Measurements from ENCODE around the gene CTNNA1. TPM values are rescaled to one million over a fixed set of nuclear protein-coding genes. Genes with fewer than 3 reads are reported as not detected.

The CTNNA1 gene
- polyA plus RNA-seq, 4 donors: 301 to 428 (median 405) TPM

DNA sequence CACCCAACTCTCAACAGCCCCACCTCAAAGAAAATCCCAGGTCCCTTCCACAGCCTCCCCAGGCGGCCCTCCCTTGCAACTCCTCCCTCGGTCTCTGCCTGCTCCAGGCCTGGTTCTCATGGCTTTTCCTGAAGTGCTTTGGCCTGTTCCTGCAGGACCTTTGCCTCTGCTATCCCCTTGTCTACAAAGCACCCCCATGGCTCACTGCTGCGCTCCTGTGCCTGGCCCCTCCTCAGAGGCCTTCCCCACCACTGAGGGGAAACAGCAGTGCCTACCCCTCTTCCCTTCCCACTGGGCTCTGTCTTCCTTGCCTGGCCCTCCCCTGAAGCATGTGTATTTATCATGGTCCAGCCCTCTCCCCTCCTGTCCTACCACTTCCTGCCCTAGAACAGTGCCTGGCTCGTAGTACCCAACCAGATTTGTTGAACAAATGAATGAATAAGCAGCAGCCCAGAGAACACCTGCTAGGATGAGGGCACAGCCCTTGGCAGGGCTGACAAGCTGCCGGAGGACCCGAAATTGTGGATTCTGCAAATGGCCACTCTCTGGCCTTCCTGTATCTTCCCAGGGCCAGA, 190.5 kb downstream of the CTNNA1 start:
- DNase-seq (ENCODE audit: low read depth in 4 of 4, low spot score in 3 of 4): no peak

GRCh38 chr5:138944527-138945322, 191.5 kb downstream of the CTNNA1 start:
- DNase-seq (ENCODE audit: low read depth in 4 of 4, low spot score in 3 of 4): peak in 2 of 4 donors; percentile 55 to 69

- no peak for DNase-seq (ENCODE audit: low read depth in 4 of 4, low spot score in 3 of 4)
Observed at GRCh38 chr5:138945421-138946240, 192.4 kb downstream of the CTNNA1 start.

DNA sequence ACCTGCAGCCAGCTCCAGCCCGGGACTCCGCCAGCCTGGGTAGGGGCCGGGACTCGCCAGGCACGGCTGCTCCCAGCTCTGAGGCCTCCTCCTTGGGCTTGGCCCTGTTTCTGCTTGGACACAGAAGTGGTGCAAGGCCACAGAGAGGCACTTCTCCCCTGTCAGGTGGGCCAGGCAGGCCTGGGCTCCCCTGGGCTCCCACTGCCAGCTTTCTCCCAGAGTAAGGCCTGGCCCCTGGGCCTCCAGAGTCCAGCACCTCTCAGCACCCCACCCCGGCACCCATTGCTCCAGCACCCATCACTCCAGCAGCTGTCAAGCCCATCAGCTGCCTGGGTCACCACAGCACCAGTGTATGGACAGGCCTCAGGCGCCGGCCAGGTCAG, 193.0 kb downstream of the CTNNA1 start:
- no peak for DNase-seq (ENCODE audit: low read depth in 4 of 4, low spot score in 3 of 4)

DNA sequence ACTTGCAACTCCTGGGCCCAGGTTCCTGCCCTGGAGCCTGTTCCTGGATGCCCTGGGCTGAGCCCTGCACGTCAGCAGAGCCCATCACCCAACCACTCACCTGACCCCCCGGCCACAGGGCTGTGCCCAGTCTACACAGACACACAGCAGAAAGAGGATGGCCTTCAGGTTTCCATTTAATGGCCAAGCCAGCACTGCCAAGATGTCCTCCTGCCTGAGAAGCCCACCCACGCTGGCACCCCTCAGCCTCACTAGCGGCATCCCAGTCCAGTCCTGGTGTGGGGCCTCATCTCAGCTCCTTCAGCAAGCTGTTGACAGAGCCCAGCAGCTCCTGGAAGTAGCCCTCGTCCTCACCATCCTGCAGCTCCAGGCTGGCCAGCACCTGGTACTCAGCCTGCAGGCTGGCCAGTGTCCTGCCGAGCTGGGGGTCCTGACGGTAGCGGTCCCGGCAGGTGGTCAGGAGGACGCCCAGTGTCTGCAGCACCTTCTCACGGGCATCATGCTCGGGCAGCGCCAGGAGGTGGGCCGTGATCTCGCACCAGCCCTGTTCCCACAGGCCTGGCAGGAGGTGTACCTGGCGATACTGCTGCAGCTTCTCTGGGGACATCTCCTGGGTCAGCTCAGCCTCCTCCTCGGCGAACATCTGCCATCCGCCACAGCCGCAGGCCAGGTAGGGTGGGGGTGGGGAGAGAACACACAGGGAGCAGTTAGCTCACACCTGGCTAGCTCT, 193.8 kb downstream of the CTNNA1 start:
- no peak for DNase-seq (ENCODE audit: low read depth in 4 of 4, low spot score in 3 of 4)

DNA sequence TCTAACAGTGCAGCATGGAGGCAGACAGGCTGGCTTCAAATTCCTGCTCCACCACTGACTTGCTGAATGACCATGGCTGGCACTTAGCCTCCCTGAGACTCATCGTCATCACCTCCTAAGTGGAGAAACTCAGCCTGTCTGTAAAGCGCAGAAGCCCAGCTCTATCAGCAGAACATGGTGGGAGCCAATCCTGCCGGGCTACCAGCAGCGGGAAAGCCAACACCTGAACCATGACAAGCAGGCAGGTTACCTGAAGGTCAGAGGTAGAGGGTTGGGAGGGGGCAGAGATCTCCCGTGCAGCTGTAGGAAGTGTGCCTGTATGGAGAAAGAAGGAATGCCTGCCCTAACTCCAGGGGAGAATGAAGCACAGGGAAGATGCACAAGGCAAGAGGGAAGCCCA, 194.6 kb downstream of the CTNNA1 start:
- no peak for DNase-seq (ENCODE audit: low read depth in 4 of 4, low spot score in 3 of 4)

DNA sequence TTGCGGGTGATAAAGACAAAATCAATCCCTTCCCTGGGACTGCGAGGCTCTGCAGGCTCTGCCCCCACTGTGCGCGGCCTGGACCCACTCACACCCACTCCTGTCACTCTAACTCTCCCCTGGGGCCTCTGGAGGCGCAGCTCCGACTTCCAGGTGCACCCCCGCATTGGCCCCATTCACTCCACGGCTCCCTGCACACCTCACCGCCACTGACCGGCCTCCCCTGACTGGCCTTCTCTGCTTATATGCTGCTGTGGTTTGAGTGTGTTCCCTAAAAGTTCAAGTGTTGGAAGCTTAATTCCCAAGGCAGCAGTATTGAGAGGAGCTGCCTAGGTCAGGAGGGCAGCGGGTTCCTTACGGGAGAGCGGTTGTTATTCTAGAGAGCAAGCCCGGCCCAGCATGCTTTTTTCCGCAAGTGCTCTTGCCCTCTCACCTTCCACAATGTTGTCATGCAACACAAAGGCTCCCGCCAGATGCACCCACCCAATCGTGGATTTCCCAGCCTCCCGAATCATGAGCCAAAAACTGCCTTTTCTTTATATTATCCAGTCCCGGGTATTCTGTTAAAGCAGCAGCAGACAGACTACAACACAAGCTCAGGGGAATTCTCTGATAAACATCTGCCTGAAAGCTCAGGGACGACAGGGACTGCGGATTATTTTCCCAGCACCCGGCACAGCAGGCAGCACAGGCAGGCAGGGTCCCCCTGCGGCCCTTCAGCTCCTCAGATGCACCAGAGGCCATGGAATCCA, 195.4 kb downstream of the CTNNA1 start:
- no peak for DNase-seq (ENCODE audit: low read depth in 4 of 4, low spot score in 3 of 4)

DNA sequence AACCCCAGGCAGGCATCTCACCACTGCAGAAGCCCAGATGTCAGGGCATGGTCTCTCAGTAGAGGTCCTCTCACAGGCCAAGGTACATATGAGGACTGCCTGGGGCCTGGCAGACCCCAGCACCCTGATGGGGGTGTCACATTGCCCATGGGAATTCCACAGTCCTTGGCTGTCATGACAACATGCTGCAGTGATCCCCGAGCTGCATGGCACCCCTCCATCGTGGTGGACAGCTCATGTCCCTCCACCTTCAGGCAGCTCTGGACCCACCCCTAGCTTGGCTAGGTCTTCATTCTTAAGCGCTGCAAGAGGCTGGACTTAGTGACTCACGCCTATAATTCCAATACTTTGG, 196.0 kb downstream of the CTNNA1 start:
- DNase-seq (ENCODE audit: low read depth in 4 of 4, low spot score in 3 of 4): no peak

GRCh38 chr5:138949988-138950387, 196.8 kb downstream of the CTNNA1 start:
- DNase-seq (ENCODE audit: low read depth in 4 of 4, low spot score in 3 of 4): no peak

DNA sequence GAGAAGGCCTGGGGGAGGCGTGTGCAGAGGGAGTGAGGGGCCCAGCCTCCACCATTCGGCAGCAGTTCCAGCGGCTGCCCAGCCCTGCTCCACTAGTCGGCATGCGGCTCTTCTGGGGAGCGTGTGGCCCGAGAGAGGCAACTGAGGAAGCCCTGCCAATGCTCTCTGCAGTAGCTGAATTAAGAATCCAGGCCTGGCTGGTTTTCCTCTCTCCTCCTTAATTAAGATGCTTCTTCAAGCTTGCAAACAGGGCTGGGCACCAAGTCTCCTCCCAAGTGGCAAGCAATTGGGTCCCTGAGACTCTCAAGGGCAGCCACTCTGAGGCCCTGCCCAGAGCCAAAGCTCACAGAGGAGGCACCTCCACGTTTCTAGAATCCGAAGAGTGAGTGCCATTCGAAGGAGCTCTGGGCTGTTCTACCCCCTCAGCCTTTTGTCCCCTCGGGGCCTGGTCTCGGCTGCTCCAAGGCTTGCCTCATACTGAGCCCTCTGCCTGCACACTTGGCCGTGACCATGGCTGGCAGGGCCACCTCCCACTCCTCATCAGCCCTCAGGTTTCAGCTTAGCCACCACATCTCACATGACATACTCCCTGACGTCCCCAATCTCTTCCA, 197.3 kb downstream of the CTNNA1 start:
- no peak for DNase-seq (ENCODE audit: low read depth in 4 of 4, low spot score in 3 of 4)

DNA sequence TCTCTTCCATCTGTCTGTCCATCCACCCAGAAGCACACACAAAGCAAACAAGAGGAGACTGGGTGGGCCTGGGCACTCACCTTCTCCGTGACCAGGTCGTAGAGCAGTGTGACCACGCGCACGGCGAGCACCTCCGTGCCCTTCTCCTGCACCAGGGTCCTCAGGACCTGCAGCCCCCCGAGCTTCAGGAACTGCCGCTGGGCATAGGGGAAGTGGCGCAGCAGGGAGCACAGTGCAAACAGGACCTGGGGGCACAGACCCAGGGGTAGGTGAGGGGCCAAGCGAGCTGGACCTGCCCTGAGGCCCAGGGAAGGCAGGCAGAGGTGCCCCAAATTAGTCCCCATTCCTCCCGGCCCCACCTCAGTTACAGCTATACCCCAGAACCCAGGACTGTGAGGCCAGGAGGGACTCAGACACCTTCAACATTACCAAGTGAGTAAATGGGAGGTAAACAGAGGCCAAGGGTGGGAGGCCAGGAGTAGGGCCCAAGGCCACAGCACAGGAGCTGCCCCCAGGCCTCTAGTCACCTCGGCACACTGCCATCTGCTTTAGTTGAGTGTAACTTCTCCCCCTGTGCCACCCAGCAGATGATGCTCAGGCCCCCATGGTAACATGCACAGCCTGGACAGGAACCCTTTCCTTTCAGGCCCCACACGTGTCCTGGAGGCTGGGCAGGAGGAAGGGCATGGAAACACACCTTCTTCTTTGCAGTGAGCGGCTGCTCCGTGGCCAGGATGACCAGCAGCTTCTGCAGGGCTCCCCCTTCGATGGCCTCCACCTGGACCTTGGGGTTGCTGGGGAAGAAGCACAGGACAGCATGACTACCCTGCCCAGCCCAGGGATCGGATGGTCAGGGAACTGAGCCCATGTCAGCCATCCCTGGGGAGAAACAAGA, 198.1 kb downstream of the CTNNA1 start:
- DNase-seq (ENCODE audit: low read depth in 4 of 4, low spot score in 3 of 4): no peak

- no peak for DNase-seq (ENCODE audit: low read depth in 4 of 4, low spot score in 3 of 4)
Observed at GRCh38 chr5:138951986-138952735, 198.9 kb downstream of the CTNNA1 start.

DNA sequence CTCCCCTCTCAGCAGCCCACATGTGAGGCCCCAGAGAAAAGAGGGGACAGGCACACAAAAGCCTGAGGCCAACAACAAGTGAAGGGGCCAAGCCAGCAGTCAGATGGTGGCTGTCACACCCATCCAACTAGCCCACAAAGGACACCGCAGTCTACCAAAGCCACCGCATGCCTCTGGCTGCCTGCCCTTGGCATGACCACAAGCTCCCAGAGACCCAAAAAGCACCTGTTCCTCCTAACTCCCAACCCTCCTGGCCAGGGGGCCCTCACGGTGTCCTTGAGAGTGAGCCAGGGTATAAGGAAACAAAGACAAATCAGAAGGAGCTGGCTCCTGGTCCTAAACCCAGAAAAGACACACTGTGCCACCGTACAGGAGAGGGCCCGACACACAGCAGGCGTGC, 199.7 kb downstream of the CTNNA1 start:
- DNase-seq (ENCODE audit: low read depth in 4 of 4, low spot score in 3 of 4): no peak

DNA sequence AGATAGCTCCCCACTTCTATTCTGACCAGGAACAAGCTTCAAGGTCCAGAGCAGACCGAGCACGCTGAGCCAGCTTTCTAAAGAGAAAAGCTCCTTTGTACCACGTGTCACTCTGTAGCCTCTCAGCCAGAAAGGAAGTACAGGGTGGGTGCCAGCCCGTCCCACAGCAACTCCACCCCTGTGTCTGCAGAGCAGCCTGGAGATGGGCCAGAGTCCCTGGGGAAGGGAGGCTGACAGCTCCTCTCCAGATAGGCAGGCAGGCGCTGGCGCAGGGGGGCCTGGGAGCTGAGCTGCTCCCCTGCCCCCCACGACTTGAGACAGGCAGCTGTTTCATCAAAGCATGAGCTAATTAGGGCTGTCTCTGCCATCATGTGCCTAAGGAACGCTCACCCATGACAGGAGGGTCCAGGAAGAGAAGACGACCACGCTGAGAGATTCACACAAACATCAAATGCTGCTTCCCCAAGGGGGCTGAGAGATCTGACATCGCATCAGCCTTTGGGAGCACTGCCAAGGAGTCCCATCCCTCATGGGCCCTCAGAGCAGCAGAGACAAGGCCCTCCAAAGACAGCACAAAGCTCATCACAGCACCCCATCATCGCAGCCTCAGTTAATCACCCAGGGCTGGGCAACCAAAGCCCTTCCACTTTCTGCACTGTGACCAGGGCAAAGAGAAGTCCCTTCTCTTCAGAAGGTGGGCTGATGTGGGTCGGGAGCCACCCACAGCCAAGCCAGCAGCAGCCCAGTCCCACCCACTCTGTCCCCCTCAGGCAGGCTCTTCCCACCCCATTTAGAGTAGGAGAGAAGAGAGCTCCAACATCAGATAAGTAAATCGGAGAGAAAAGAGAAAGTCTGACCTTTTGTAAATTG, 200.4 kb downstream of the CTNNA1 start:
- no peak for DNase-seq (ENCODE audit: low read depth in 4 of 4, low spot score in 3 of 4)

GRCh38 chr5:138954257-138955012, 201.2 kb downstream of the CTNNA1 start:
- no peak for DNase-seq (ENCODE audit: low read depth in 4 of 4, low spot score in 3 of 4)

DNA sequence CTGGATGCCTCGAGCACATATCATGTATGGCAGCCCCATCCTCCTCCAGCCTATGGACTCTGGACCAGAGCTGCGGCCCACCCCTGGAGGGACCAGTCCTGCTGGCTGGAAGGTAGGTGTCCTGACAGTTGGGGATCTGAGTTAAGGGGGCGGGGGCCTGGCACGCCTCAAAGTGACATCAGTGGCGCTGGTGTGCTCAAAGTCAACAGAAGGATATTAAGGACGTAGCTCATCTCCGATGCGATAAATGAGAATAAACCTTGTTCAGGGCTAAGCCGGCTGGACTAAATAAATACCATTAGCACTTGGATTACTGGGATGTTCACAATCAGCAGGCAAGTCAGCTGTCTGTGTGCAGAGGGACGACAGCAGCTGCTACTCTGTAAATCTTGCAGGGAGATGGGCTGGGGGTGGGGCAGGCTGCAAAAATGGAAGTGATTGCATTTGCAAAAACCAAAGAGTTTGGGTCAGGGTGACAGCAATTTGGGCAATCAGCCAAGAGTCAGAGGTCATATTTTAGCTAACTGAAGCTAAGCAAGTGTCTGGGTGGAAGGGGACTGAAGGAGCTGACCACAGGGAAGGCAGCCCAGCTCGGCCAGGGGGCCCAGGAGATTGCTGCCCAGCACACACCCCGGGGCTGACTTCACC, 201.9 kb downstream of the CTNNA1 start:
- DNase-seq (ENCODE audit: low read depth in 4 of 4, low spot score in 3 of 4): peak in 1 of 4 donors; percentile 53

All from left renal pelvis (tissue), 4 donors.